GM12873 (cell line): Measurements from ENCODE around the gene CELF2.

Experiments
- TF ChIP-seq, protein P1 (sequence below): IDR thresholded peaks from 2 replicates; pipeline ENCODE4 v1.5.1; 2012; ENCODE audit warnings: low read depth, mild to moderate bottlenecking, moderate library complexity, low read length, control low read depth; ENCODE audit not compliant: insufficient read depth; ENCODE audit errors: missing control alignments

CELF2 gene

DNA sequence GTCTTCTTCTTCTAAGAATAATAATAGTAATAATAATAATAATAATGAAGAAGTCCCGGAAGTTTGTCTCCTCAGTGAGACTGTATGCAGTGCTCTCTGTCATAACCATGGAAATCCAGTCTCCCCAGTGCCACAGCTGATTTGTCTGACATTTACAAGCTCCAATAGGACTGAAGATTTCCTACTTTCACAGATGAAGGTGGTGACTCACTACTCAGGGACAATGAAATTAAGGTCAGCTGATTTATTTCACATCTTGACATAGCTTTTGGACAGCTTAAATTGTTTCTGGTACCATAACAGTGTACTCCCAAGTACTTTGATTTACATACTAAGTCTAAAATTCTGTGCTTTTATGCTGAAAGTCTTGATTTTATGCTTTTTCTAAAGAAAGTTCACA, 6.9 kb downstream of the CELF2 start:
- TF ChIP-seq, protein P1, sequence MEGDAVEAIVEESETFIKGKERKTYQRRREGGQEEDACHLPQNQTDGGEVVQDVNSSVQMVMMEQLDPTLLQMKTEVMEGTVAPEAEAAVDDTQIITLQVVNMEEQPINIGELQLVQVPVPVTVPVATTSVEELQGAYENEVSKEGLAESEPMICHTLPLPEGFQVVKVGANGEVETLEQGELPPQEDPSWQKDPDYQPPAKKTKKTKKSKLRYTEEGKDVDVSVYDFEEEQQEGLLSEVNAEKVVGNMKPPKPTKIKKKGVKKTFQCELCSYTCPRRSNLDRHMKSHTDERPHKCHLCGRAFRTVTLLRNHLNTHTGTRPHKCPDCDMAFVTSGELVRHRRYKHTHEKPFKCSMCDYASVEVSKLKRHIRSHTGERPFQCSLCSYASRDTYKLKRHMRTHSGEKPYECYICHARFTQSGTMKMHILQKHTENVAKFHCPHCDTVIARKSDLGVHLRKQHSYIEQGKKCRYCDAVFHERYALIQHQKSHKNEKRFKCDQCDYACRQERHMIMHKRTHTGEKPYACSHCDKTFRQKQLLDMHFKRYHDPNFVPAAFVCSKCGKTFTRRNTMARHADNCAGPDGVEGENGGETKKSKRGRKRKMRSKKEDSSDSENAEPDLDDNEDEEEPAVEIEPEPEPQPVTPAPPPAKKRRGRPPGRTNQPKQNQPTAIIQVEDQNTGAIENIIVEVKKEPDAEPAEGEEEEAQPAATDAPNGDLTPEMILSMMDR: no peak

GRCh38 chr10:11025978-11026377, 8.3 kb downstream of the CELF2 start:
- TF ChIP-seq, protein P1: no peak

GRCh38 chr10:11026773-11027172, 9.1 kb downstream of the CELF2 start:
- TF ChIP-seq, protein P1: no peak

DNA sequence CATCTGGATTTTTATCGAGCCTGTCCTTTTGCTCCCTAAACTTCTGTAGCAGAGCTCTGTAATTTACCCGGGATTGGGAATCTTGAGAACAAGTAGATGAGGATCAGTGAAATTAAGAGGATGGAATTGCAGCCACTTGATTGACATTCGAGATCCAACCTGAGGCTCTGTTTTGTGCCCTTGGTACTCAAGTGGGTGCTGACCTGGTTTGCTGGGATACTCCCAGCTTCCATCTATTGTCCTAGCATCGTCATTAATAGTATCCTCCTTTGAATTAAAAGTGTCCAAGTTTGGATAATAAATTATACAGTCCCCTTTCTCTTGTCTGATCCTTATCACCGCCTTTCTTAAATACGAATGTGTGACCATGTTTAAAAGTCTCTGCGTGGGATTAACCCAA, 17.1 kb downstream of the CELF2 start:
- TF ChIP-seq, protein P1: no peak

DNA sequence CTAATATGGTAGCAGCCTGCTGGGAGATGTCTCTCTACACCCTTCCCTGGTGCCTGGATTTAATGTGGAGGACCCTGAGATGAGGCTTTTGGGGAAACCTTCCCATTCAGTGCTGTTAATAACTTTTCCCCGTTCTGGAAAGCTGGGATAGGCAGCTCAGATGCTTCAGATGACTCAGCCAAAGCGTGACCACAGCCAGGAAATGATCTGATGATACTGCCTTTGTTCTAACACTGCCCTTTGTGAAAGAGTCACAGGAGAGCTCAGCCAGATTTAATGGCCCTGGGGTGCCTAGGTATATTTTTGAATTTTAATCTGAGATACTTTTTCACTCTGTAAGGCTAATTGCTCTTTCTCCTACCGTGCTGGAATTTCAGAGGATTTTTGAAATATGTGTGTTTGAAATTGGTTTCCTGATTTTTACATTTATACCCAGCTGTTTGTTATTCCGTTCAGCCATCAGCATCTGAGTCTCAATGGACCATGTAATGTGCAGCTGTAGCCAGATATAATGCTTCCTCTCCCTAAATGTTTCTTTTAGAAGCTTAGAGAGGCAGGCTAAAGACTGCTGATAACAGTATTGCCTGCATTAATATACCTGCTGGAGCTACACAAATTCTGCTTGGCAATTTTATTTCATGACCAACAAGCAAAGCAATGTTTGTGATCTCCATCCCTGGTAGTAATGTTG, 17.8 kb downstream of the CELF2 start:
- TF ChIP-seq, protein P1: no peak

- TF ChIP-seq, protein P1: peak; percentile 35
Measured at GRCh38 chr10:11036424-11037011, 18.8 kb downstream of the CELF2 start.

DNA sequence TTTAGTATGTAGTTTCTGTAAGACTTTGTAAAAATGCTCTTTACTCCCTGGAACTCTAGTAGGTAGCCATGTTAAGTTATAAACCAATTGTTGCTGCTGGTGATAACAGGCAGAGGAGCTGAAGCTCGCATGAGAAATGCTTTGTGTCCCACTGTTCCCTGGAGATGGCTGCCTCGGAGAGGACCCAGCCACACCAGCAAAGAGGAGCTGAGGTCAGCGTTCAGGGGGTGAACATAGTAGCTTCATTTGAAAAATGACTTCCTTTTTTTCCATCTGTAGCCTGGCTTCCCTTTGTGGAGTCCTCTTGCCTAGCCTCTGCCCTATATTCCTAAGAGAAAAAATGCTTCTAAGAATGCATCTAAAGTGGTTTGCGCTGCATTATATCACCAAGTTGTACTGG, 20.3 kb downstream of the CELF2 start:
- TF ChIP-seq, protein P1: no peak
